Keratinocyte (primary cell): Measurements from ENCODE around the gene LGALS4. TPM values are rescaled to one million over a fixed set of nuclear protein-coding genes. Genes with fewer than 3 reads are reported as not detected.

Experiments used
- DNase-seq: peaks from one replicate; pipeline ENCODE4 v3.0.0-alpha.2; 2011; ENCODE audit warnings: low read depth, missing footprints, low spot score
- FAIRE-seq: peaks from 2 replicates; lab custom pipeline; 2011; peaks lifted over from hg19 to GRCh38; lab: Jason Lieb, UNC
- H2AFZ ChIP-seq: 2 replicates; pipeline ENCODE4 v1.6.0; 2012; ENCODE audit warnings: low read length, control low read depth, inconsistent platforms; ENCODE audit not compliant: control insufficient read depth
- H3K27ac ChIP-seq: 2 replicates; pipeline ENCODE4 v1.5.1; 2011; ENCODE audit warnings: low read length; ENCODE audit not compliant: control insufficient read depth, insufficient read depth
- H3K27me3 ChIP-seq: 3 replicates; pipeline ENCODE4 v1.6.0; 2011; ENCODE audit warnings: low read length; ENCODE audit not compliant: control insufficient read depth, insufficient read depth; ENCODE audit errors: extremely low read depth
- H3K36me3 ChIP-seq, 2 experiments: 2 replicates in 1 of 2; 3 replicates in 1 of 2; pipeline ENCODE4 v1.5.1; 2011; ENCODE audit warnings: low read length in 2 of 2, mild to moderate bottlenecking in 1 of 2; ENCODE audit not compliant: control insufficient read depth in 2 of 2, insufficient read depth in 2 of 2; ENCODE audit errors: extremely low read depth in 1 of 2
- H3K4me1 ChIP-seq: 3 replicates; pipeline ENCODE4 v1.5.1; 2011; ENCODE audit warnings: low read length; ENCODE audit not compliant: control insufficient read depth, insufficient read depth; ENCODE audit errors: extremely low read depth
- H3K4me2 ChIP-seq: 3 replicates; pipeline ENCODE4 v1.6.0; 2011; ENCODE audit warnings: low read depth, low read length; ENCODE audit not compliant: control insufficient read depth, insufficient read depth; ENCODE audit errors: extremely low read depth
- H3K4me3 ChIP-seq, 3 experiments: fragments of 200-600 bp in 1 of 3; sonication (generic) in 1 of 3; 2 replicates in 2 of 3; 3 replicates in 1 of 3; pipeline ENCODE4 v1.5.1; 2011 to 2016; ENCODE audit warnings: low read length in 3 of 3, mild to moderate bottlenecking in 3 of 3, control low read depth in 2 of 3, inconsistent platforms in 1 of 3, low read depth in 1 of 3, mixed read lengths in 1 of 3, mixed run types in 1 of 3, moderate library complexity in 1 of 3; ENCODE audit not compliant: control insufficient read depth in 2 of 3, insufficient read depth in 2 of 3; ENCODE audit errors: extremely low read depth in 1 of 3
- H3K79me2 ChIP-seq: 2 replicates; pipeline ENCODE4 v1.6.0; 2012; ENCODE audit warnings: low read length; ENCODE audit not compliant: control insufficient read depth, insufficient read depth
- H3K9ac ChIP-seq: 3 replicates; pipeline ENCODE4 v1.6.0; 2011; ENCODE audit warnings: low read length; ENCODE audit not compliant: control insufficient read depth, insufficient read depth; ENCODE audit errors: extremely low read depth
- H3K9me1 ChIP-seq: 3 replicates; pipeline ENCODE4 v1.6.0; 2011; ENCODE audit warnings: low read length; ENCODE audit not compliant: control insufficient read depth, insufficient read depth; ENCODE audit errors: extremely low read depth
- H3K9me3 ChIP-seq: 2 replicates; pipeline ENCODE4 v1.5.1; 2012; ENCODE audit warnings: low read depth, low read length; ENCODE audit not compliant: control insufficient read depth
- H4K20me1 ChIP-seq: 3 replicates; pipeline ENCODE4 v1.6.0; 2011; ENCODE audit warnings: low read length; ENCODE audit not compliant: control insufficient read depth, insufficient read depth; ENCODE audit errors: extremely low read depth
- EZH2 ChIP-seq: IDR thresholded peaks from one replicate; pipeline ENCODE4 v1.6.1; 2012; ENCODE audit warnings: inconsistent platforms, mild to moderate bottlenecking, low read length, moderate library complexity
- dilution Hi-C: fragments of 300-500 bp; cut with MboI; formaldehyde crosslinking; loops from one replicate; pipeline ENCODE4 v1.7.0; 2020; ENCODE audit warnings: low sequenced_read_pairs; ENCODE audit not compliant: extremely low pct_ligation_motif_present
- polyA plus RNA-seq, 5 experiments: library from polyadenylated mRNA; depleted of rRNA in 3 of 5; stranded (reverse) in 3 of 5; stranded (forward) in 1 of 5; unstranded in 1 of 5; fragments of >200 nt; gene quantifications; 1 replicate in 1 of 5; 2 replicates in 3 of 5; 3 replicates in 1 of 5; pipeline versions ENCODE4 v1.2.1 to v1.2.3, GENCODE V29; 2011 to 2012; ENCODE audit warnings: missing spikeins in 2 of 5, low read depth in 1 of 5, low replicate concordance in 1 of 5
- TF ChIP-seq, protein P1 (sequence below), 3 experiments: IDR thresholded peaks in 1 of 3; conservative IDR thresholded peaks in 1 of 3; optimal IDR thresholded peaks in 1 of 3; 2 replicates in 2 of 3; 3 replicates in 1 of 3; pipeline versions ENCODE3 to v1.5.1; 2011; ENCODE audit warnings: low read length in 3 of 3, mild to moderate bottlenecking in 3 of 3, moderate library complexity in 2 of 3, control low read depth in 1 of 3, inconsistent platforms in 1 of 3; ENCODE audit not compliant: insufficient read depth in 2 of 3; ENCODE audit errors: extremely low read depth in 1 of 3

The LGALS4 gene
- polyA plus RNA-seq, 1 donor (not counting 4 experiments of a cell fraction or from before 2014, with no cell fraction given) = 0.13 TPM

DNA sequence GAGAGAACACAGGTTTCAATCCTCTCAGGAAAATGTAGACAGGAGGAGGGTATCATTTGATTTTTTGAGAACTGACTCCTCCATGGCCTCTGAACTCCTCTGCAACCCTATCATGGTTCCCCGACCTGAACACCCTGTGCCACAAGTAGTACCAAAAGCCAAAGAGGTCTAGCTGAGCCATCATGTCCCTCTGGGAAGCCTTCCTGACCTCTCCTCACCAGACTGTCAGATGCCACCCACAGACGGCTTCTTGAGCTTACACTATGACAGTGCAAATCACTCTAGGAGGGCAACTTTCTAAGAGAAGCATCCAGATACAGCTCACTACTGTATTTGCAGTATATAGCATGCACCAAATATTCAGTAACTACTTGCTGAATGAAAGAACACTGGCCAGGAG, 33.4 kb upstream of the LGALS4 start:
- Histone ChIP-seq H3K27ac (no peak overlapping the region), H3K9me3 (no peaks in the 10 kb centered on the region), H2AFZ (no peak overlapping the region), H3K4me3 (no peak overlapping the region), H3K79me2 (peaks cover 77% of the 10 kb centered on the region), H3K36me3 (peaks cover 51 to 65% of the 10 kb centered on the region in 2 experiments), H3K4me1 (peaks cover 27% of the 10 kb centered on the region), H3K27me3 (no peaks in the 10 kb centered on the region), H3K4me2 (no peak overlapping the region), H3K9ac (no peak overlapping the region), H3K9me1 (peaks cover 2% of the 10 kb centered on the region), H4K20me1 (peaks cover 25% of the 10 kb centered on the region)
- DNase-seq (no peak), FAIRE-seq (no peak)
- dilution Hi-C loops = no loop called here
- TF ChIP-seq EZH2 = no peak
- TF ChIP-seq, protein P1, sequence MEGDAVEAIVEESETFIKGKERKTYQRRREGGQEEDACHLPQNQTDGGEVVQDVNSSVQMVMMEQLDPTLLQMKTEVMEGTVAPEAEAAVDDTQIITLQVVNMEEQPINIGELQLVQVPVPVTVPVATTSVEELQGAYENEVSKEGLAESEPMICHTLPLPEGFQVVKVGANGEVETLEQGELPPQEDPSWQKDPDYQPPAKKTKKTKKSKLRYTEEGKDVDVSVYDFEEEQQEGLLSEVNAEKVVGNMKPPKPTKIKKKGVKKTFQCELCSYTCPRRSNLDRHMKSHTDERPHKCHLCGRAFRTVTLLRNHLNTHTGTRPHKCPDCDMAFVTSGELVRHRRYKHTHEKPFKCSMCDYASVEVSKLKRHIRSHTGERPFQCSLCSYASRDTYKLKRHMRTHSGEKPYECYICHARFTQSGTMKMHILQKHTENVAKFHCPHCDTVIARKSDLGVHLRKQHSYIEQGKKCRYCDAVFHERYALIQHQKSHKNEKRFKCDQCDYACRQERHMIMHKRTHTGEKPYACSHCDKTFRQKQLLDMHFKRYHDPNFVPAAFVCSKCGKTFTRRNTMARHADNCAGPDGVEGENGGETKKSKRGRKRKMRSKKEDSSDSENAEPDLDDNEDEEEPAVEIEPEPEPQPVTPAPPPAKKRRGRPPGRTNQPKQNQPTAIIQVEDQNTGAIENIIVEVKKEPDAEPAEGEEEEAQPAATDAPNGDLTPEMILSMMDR (optimal IDR thresholded peaks at IDR 0.05 in 1 of 3, IDR thresholded peaks at IDR 0.05 in 1 of 3, conservative IDR thresholded peaks at IDR 0.05 in 1 of 3; ENCODE audit: extremely low read depth in 1 of 3, insufficient read depth in 2 of 3, low read length in 3 of 3) = no peak

GRCh38 chr19:38845374-38846024, 32.8 kb upstream of the LGALS4 start:
- Histone ChIP-seq H3K36me3 (peaks cover 53 to 68% of the 10 kb centered on the region in 2 experiments), H3K4me3 (no peak overlapping the region), H3K9ac (no peak overlapping the region), H3K4me1 (peaks cover 26% of the 10 kb centered on the region), H3K9me3 (no peaks in the 10 kb centered on the region), H3K27me3 (no peaks in the 10 kb centered on the region), H3K79me2 (peaks cover 81% of the 10 kb centered on the region), H4K20me1 (peaks cover 26% of the 10 kb centered on the region), H3K4me2 (no peak overlapping the region), H2AFZ (no peak overlapping the region), H3K27ac (no peak overlapping the region), H3K9me1 (peaks cover 2% of the 10 kb centered on the region)
- dilution Hi-C loops = no loop called here
- TF ChIP-seq, protein P1 (optimal IDR thresholded peaks at IDR 0.05 in 1 of 3, IDR thresholded peaks at IDR 0.05 in 1 of 3, conservative IDR thresholded peaks at IDR 0.05 in 1 of 3; ENCODE audit: extremely low read depth in 1 of 3, insufficient read depth in 2 of 3, low read length in 3 of 3) = no peak
- TF ChIP-seq EZH2 = no peak
- DNase-seq = no peak
- no peak for FAIRE-seq
